GM19395 (cell line): ENCODE data around the gene USP38.
"Not testable (repeated sequence)": the region's sequence is repeated elsewhere in the genome, so short reads cannot be mapped to it uniquely, and the experiment has no call there.

Experiments used
- ATAC-seq: cut with Tn5 transposase; IDR thresholded peaks from one replicate; pipeline ENCODE4 v1.9.1; 2021; ENCODE audit warnings: mild to moderate bottlenecking, moderate library complexity; ENCODE audit not compliant: unreplicated experiment

The USP38 gene

GRCh38 chr4:143184503-143185252, at the start of gene USP38:
TSS of gene USP38 (plus strand) at chr4:143184917. CDS start at chr4:143185451, 534 bp downstream.
- peak; percentile 79 for ATAC-seq

GRCh38 chr4:143135358-143135757, 49.4 kb upstream of the USP38 start:
- ATAC-seq = no peak

GRCh38 chr4:143140696-143141095, 44.0 kb upstream of the USP38 start:
- no peak for ATAC-seq

GRCh38 chr4:143148521-143148920, 36.2 kb upstream of the USP38 start:
- no peak for ATAC-seq

- ATAC-seq = no peak
Observed at GRCh38 chr4:143156853-143157252, 27.9 kb upstream of the USP38 start.

GRCh38 chr4:143163614-143164013, 21.1 kb upstream of the USP38 start:
- ATAC-seq = no peak

GRCh38 chr4:143166722-143167121, 18.0 kb upstream of the USP38 start:
- not testable (repeated sequence) for ATAC-seq

GRCh38 chr4:143178923-143179322, 5.8 kb upstream of the USP38 start:
- no peak for ATAC-seq

- ATAC-seq = no peak
Observed at GRCh38 chr4:143183513-143184216, 1.1 kb upstream of the USP38 start.

- peak; percentile 29 for ATAC-seq
Observed at GRCh38 chr4:143184217-143184502, 557 bp upstream of the USP38 start.

- peak; percentile 34 for ATAC-seq
Observed at GRCh38 chr4:143185253-143186107, 763 bp downstream of the USP38 start.

- no peak for ATAC-seq
Observed at GRCh38 chr4:143186212-143186611, 1.5 kb downstream of the USP38 start.

- ATAC-seq = no peak
Observed at GRCh38 chr4:143186649-143187048, 1.9 kb downstream of the USP38 start.

GRCh38 chr4:143188136-143189088, 3.7 kb downstream of the USP38 start:
- ATAC-seq = no peak

GRCh38 chr4:143189528-143189927, 4.8 kb downstream of the USP38 start:
- ATAC-seq = peak; percentile 19

GRCh38 chr4:143195581-143195980, 10.9 kb downstream of the USP38 start:
- ATAC-seq = no peak

GRCh38 chr4:143196323-143196722, 11.6 kb downstream of the USP38 start:
- ATAC-seq = no peak

- no peak for ATAC-seq
Observed at GRCh38 chr4:143199503-143199902, 14.8 kb downstream of the USP38 start.

- ATAC-seq = no peak
Observed at GRCh38 chr4:143202824-143203223, 18.1 kb downstream of the USP38 start.

- no peak for ATAC-seq
Observed at GRCh38 chr4:143203577-143203976, 18.9 kb downstream of the USP38 start.
